GM04504 (cell line): ENCODE results near the gene SLC8A1.

ENCODE experiments used
- DNase-seq: peaks from one replicate; pipeline ENCODE4 v3.0.0-alpha.2; 2012; ENCODE audit warnings: low read depth

Gene SLC8A1

DNA sequence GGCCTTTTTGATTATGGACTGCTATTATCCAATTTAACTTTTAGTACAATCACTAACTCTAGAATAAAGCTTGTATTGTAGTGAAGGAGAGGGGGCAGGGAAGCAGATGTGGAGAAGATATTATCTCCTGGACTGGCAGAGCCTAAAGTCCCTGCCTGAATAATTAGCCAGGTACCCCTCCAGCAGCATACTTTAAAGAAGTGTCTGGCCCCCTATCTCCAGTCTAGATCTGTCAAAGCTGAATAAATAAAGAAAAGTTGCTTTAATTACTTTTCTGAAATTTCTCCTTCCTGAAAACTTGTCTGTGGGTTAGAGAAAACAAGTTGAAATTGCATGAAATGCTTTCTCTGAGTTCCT lies 258.2 kb downstream of the SLC8A1 start:
- no peak for DNase-seq

DNA sequence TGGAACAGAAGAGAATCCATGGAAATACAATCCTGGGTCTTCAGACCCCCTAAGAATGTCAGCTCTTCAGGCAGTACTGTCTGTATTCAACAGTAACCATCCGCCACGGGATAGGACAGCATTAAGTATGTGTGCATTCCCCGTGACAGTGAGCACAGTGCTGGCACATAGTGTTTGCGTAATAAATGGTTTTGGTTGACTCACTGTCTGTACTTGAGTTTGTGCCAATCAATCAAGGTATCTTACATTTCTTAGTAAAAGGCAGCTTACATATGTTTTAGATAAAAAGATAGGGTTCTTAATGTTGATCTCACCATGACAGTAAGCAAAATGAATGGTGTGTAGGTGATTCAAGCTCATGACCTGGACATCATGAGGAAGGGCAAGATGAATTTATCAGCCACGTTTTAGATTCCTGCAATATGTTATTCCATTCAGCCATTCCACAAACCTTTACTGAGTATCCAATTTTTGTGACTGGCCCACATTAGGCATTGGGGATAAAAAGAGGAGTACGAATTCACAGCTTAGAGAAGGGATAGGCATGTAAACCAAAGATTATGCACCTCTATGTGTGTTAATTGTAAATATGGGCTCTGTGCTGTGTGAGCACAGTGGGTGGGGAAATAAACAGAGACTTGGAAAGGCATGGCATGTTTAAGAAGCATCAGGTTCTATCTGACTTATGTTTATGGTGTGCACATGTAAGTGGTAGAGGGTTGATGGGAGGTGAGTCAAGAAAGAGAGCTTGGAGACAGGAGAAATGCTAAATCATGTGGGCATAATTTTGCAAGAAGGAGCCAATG lies 258.8 kb downstream of the SLC8A1 start:
- no peak for DNase-seq

DNA sequence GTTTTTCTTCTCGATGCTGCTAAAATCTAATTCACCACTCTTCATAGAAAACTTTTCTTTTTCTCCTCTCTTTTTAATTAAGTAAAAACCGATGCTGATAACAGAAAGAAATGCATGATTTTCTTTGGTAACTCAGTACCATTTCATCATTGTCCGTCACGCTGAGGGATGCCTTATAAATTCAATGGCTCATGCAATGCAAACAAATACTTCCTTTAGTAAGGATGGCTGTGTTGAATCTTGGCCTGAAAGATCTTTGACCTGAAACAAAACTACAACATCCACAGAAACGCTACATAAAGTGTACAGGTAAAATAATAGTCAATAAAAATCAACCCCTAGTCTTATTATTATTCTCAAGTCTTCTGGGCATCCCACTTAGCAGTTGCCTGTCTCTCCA lies 261.4 kb downstream of the SLC8A1 start:
- no peak for DNase-seq

DNA sequence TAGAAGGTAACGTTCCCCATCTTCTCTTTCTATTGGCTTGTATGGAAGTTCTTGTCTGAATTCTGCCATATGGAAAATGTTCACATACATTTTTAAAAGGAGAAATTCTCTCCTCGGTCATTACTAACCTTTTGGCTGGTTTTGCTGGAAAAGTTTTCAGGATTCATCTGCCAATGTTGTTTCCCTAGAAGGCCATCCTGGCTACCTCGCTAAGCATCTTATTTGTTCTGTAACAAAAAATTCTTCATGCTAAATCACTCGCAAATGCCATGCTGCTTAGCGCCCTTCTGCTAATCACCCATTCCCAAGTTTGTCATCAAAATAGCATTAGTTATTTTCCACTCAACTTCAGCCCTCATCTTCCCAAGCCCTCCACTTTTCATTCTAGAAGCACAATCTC lies 262.0 kb downstream of the SLC8A1 start:
- DNase-seq = no peak

DNA sequence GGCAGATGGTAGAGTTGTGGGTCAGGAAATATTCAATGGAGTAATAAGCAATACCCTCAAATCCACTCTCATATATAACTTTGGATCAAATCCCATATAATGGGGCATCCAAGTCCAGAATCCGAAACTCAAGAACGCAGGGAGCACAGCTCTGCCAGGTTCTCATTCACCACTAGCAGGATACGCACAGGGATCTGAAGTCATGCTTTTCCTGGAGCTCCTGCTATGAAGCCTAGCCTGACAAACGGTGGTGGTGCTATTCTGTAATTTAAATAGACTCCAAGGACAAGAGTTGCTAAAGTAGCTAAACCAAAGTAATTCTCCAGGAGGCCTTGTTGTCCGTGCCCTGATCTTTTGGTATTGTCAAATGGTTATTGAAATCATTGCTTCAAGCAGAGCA lies 264.8 kb downstream of the SLC8A1 start:
- no peak for DNase-seq

DNA sequence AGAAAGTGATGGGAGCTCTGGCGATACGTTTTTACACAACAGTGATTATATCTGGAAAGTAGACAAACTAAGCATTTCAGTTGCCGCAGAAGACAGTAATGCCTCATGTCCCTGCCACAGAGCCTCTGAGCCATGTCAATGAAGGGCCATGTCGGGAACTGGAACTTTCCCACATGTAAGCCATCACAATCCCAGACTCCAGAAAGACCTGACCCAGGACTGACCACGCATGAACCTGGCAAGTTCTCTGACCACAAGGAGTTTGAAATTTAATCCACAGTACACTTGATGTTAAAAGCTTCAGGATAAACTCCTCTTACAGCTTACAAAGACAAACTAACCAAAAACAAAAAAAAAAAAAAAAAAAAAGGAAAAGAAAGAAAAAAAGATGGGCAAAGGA lies 267.3 kb downstream of the SLC8A1 start:
- DNase-seq = no peak

DNA sequence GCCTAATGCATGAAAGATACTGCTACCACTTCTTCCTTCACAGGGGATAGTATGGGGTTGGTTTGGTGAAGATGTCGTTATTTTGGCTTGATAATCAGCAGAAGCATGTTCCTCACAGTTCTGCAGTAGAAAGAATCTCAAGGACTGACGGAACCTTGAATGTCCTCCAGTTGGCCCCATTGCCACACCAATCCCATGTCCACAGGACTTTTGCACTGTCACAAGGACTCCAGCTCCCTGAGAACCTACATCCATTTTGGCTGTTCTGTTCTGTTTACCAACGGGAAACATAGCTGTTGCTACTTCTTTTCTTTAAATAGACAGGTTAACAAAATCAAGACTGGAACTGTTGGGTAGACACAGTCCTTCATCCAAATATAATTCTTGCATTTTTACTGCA lies 270.0 kb downstream of the SLC8A1 start:
- DNase-seq = no peak

DNA sequence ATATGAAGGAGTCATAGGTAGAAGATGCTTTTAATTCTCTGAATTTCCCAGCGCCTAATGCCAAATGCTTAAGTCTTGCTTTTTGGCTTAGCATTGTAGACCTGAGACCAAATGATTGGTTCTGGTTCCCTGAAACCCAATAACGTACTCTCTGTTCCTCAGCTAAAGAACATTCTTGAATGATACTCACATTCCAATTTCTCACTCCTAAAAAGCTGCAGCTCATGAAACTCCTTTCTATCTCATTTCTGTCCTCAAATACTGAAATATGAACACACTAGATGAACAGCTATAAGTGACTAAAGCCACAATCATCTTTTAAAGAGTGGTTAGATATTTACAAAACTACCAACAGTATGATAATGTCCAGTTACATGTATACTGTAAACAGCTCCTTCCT lies 272.1 kb downstream of the SLC8A1 start:
- DNase-seq = no peak

DNA sequence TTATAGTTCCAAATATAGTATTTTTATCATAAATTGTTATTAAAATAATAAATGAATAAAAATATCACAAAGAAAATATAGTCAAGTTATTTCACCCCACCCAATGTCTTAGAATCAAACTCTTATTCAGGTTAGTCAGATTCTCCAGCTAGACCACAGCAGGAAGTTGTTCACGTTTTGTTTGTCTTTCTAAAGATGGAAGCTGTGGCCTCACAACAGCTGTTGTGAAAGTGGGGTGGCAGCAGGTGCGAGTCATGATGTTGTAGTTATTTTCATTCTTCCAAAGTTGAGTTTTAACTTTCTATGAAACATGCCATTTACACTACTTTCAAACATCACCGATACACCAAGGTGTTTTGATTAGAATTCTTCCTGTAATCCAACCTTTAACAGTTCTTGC lies 272.9 kb downstream of the SLC8A1 start:
- no peak for DNase-seq

DNA sequence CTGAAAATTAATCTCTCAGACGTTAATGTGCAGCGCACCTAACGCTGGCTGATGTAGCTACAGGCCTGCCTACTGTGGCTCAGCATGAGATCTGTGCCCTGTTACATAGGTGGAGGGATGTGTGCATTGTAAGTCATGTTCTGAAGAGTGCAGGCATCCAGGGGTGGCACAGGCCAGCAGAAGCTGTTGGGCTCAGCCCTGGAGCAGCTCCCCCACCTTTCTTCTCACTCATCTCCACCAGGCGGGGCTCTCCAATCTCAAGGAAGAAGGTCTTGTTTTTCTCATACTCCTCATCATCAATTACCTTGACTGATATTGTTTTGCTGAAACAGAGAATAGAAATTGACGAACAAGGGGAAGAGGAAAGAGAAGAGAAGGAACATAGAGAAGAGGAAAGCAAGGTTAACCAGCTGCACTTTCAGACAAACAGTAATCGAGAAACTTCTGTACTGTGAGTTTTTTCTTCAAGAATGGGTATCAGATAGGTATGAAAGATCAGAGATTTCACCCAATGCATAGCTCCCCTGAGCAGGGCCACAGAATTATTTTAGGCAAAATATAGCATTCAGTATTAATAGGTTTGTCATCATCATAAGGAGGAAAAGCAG lies 273.6 kb downstream of the SLC8A1 start:
- no peak for DNase-seq

DNA sequence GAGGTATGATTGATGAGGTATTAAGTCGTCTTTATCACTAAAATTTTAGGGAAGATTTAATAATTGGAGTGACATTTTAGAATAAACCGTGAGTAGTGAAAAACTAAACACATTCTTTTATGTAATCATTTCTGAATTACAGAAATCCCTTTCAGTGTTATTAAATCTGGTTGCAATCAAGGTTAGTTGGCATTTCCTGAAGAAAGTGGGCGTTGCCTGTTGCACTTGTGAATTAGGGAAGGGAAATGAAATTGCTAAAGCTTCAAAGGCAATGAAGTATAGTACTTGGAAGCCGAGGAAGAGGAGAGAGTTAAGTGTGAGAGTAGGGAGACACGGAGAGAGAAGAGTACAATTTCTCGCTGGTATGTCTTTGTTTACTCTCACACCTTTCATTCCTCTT lies 274.5 kb downstream of the SLC8A1 start:
- DNase-seq = no peak

DNA sequence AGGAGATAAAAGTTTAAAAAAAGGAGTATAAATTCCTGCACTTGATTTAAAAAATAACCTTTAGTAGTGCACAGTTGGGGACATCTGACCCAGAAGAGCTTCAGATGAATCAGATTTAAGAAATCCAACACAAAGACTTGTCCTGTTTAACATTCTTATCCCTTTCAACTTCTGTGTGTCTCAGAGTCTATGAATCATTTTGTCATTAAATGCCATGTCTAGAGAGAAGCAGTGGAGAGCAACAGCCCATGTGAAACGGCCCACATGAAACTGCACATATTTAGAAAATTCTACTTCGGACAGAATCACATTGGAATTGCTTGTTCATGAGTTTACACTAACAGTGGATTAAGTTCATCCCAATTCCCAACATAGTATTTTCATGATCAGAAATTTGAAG lies 278.6 kb downstream of the SLC8A1 start:
- DNase-seq = peak; percentile 32

DNA sequence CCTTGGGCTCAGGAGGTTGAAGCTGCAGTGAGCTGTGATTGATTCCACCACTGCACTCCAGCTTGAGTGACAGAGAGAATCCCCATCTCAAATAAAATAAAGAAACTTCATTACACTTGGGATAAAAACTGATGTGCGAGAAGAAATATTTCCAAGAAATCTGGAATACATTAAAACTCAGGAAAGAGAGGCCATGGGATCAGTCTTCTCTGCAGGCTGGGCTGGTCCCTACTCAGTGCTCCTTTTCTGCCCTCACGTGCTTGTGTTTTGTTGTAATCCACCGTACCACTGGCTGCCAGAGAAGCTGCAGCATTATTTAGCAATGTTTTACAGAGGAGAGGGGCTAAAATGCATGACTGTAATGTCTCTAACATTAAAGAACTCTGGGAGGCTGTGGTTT lies 282.0 kb downstream of the SLC8A1 start:
- DNase-seq = no peak

DNA sequence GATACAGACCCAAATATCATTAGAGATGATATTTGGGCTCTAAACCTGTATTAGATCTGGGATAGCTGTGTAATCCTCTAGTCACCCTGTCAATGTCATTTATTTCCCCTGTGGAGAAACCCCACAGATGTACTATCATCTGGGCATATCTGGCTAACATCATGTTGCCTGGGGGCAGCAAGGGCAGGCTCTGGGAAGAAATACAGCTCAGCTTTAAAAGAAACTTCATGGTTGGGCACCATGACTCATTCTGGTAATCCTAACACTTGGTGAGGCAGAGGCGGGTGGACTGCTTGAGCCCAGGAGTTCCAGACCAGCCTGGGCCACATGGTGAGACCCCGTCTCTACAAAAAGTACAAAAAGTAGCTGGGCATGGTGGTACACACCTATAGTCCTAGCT lies 282.5 kb downstream of the SLC8A1 start:
- no peak for DNase-seq

DNA sequence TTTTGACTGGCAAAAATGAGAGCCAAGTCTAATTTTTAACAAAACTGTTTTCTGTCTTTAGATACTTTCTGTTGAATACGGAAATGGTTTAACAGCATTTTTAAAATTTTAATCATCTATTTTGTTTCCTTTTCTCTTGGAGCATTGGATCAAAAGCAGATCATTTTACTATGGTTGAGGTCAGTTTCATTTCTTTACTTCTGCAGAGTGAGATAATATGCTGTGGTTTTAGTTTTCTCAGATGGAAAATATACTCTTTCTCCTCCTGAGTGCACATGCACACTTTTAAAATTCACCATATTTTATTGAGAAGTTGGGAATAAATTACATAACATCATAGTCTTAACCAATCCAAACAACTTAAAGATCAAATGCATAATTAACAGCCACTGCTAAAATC lies 283.3 kb downstream of the SLC8A1 start:
- no peak for DNase-seq

DNA sequence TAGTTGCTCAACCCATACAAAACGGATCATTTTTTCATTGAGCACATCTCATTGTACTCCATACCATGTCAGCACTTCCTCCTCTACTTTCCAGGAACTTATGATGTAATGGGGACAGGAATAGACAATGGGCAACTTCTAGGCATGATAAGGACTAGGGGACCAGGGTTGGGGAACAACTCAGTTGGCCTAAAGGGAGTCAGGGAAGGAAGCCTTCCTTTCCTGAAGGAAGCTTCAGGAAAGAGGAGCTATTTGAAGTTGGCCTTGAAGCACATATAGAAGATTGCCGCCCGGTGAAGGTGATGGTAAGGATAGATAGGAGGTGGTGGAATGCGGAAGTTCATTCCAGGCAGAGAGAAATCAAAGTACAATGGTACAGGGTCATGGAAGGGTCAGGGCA lies 283.9 kb downstream of the SLC8A1 start:
- DNase-seq = no peak

DNA sequence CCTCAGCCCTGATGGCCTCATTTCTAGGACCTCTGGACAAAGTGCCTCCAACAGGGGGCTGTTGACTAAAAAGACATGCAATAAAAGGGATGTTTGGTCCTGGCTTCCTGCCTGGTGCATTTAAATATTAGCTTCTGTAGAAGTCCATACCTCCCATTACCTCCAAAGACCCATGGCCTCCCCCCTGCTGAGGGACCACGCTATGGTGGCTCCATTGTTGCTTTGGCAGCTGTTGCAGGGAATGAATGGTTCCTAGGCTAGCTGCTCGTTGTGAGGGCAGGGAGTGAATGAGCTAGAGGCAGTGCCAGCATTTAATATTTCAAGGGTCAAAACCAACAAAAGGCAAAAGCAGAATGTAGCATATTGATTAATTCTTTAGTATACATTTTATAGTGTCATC lies 285.9 kb downstream of the SLC8A1 start:
- DNase-seq = no peak

DNA sequence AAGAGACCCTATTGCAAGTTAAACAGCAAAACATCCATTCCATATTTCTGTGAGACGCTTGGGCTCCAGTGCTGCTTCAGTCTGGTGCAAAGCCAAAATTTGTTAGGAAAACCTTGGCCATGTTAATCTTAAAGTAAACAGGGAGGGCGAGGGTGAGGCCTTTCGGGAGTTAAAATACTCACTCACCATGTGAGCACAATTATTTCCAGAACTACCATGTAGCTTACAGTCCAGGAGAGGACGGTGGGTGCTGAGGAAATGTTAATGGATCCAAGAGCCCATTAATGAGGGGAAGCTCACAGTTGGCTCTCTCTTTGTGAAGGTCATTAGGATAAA lies 286.4 kb downstream of the SLC8A1 start:
- no peak for DNase-seq

DNA sequence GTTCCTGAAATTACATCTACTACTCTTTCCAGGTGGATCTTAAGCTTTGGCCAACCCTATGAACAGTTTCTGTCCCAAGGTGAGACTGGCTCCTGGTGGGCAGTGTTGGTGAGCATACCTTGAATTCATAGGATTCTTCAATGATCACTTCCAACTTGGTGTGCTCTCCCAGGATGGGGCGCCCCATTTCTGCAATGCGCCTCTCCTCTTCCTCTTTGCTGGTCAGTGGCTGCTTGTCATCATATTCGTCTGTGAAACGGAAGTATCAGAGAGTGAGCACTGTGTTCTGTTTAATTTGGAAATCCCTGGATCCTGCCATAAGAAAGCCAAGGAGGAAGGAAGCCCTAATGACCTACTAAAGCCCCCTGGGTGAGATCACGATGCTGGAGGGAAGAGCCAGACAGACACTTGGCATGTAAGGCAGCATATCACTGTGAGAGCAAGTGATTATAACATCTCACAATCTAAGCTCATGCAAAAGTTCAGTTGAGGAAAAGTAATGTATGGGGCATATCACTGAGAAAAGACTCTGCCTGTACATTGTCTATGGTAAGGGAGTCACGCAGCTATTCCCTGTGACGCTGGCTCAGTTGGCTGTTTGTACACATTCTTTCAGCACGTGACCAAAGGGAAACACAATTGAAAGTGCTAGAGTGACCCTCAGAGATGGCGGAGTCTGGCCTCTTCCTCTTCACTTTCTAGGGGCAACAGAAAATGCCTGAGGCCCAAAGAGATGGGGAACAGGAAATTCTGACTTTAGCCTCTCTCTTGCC lies 287.0 kb downstream of the SLC8A1 start:
- no peak for DNase-seq

DNA sequence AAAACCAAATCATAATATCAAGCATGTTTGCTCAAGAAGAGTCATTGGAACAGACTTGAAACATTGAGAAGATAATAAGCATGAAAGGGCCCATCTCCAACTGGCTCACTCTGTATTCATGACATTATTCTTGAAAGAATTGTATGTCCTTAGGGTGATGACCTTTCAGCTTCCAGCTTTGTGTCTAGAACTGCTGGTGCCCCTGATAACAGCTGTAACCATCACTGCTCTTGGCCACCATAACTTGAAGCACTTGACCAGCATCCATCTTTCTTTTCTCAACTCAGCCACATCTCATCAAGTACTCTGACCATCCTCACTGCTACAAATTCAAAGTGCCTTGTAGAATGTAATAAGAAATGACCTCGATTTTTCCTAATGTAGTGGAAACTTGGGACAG lies 289.9 kb downstream of the SLC8A1 start:
- no peak for DNase-seq

DNA sequence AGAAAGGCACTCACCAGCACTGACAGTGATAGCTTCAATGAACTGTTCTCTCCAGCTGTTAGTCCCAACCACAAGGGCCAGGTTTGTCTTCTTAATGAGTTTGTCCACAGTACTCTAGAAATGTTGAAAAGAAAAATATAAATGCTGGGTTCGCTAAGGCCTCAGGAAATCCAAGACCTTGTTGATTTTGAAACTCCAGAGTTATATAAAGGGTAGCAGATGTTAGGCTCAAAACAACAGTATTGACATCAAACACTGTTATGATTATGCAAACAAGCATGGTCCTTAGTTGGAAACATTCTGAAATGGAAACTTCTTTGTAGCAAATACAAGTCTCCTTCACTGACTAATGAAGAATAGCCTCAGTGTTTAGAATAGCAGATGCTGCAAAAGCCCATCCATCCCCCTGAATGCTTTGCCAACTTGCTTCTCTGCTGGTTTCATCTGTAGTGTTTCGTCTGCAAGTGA lies 291.1 kb downstream of the SLC8A1 start:
- no peak for DNase-seq

DNA sequence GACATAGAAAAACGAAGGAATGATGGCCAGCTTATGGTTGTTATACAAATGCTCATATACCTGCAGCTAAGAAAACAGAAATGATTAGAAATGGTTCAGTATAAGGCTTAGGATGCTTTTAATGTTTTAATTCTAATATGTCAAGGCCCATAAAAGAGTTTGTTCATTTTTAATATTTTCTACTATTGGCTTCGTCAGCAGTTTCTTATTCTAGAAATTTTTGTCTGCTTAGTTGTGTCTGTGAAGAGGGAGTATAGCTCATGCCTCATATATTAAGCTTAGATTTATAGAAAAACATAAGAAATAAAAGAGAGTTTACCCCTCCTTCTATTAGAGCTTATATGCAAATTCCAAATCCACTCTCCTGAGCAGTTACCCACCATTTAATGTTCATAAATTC lies 292.6 kb downstream of the SLC8A1 start:
- DNase-seq = no peak

DNA sequence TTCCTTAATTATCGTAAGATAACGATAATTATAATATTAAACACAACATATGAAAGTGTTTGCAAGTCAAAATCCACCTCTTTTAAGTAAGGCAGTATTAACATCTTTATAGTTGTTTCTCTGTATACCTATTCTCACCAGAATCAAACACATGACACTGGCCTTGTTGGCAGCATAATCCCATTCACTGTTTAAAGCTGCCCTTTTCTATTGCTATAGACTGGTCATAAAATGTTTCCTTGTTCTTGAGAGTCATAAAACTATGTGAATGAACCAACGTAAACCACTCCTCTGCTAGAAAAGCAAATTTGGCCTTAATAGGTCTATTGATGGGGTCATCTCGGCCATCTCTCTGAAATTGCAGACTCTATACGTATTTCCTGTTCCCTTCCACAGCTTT lies 293.1 kb downstream of the SLC8A1 start:
- DNase-seq = no peak
